NCI-H187 (cell line): ENCODE data around the gene BEND2.
"Not testable (repeated sequence)": the region's sequence is repeated elsewhere in the genome, so short reads cannot be mapped to it uniquely, and the experiment has no call there.

Source experiments
- DNase-seq, 2 experiments: peaks; one replicate each; lab custom pipeline; 2025; lab: John Stamatoyannopoulos, UW

The BEND2 gene

DNA sequence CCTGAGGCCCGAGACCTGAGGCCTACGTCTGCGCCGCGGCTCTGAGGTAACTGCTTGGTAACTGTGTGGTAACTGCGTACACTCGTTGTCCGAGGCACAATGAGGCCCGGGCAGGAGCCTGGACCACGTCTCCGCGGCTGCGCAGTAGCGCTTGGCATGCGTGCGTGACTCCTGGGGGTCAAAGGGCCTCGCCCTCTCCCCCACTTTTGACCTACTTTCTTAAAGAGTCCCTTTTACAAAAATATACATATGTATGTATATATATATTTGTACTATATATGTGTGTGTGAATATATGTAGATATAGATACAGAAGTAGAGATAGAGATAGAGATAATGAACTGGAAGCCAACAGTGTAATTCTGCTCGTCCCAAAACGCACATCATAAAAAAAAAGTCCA lies at the start of gene BEND2:
TSS of gene BEND2 (minus strand) at position 101 of the 400 bp plus-strand sequence. CDS start 136 bp downstream, outside the sequence.
- no peak for DNase-seq

DNA sequence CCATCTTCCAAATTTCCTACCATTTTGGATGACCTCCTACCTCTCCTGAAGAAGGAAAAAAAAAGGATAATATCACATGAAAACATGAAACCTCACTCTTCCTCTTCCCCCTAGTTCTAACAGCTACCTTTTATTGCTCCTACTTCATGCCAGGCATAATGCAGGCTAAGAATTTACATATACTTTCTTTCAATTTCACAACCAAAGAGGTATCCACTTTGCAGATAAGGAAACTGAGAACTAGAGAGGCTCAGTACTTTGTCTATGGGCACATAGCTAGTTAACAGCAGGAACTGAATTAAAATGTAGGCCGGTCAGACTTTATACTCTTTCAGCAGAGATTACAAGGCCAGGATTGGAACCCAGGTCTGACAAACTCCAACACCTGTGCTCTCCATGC lies 34.4 kb upstream of the BEND2 start:
- DNase-seq: no peak

GRCh38 chrX:18252644-18253359 lies 32.1 kb upstream of the BEND2 start:
- no peak for DNase-seq

DNA sequence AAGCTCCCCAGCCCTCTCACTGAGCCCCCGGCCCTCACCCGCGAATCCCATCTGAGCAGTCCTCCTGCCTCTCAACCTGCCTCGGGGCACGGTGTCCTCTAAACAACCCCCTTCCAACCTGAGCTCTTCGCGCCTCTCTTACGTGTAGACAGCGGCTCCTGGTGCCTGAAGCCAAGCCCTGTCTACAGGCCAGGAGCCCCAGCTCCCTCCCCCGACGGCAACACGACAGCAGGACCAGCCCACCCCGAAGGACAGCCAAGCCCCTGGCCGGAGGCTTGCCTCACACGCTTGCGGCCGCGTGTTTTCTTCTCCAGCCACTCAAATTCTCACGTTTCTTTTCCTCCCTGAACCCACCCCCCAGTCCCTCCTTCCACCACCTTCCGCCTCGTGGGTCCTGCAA lies 9.0 kb upstream of the BEND2 start:
- not testable (repeated sequence) for DNase-seq

DNA sequence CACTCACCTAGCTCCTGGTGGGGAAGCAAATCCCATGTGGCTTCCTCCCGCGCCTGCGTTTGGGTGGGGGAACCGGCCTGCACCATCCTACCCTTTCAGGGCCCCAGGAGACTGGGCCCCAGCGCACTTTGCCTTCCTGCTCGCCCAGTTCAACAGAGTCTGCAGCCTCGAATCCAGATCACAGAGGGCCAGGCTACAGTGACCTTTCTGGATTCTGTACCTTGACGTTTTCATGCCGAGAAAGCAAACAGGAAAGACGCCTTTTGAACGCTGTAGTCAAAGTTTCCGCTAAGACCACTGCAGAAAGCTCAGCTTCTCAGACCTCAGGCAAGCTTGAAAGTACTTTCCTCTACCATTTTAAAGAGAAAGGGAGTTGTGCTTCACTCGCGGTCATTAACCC lies 7.4 kb upstream of the BEND2 start:
- no peak for DNase-seq

DNA sequence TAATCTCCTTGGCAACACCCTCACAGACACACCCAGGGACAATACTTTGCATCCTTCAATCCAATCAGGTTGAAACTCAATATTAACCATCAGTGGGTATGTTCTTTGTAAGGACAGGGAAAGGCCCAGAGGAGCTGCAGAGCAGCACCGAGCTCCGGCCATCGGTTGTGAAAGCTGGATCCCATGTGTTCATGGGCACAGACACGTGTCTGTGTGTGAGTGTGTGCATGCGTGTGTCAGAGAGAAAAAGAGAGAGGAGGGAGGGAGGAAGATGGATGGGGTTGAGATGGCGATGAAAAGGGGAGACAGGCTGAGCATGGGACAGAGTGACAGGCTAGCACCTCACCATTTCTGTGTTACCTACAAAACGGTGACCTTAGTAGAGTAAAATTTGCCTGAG lies 6.8 kb upstream of the BEND2 start:
- DNase-seq: no peak

DNA sequence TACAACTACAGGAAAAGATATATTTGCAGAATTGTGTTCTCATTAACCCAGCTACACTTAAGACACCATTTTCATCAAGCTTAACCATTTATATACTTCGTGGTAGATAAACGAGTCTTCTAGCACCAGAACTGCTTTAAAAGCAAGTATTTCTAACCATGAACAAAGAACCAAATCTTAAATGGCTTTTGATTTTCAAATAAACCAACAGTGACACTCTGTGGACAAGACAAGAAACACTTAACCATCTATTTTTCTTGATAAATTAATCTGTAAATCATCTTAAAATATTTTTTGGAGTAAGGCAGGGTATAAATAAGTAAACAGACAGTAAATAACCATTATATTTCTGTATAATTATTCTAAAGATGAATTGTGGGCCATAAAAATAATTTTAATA lies 10.2 kb downstream of the BEND2 start:
- DNase-seq: no peak

DNA sequence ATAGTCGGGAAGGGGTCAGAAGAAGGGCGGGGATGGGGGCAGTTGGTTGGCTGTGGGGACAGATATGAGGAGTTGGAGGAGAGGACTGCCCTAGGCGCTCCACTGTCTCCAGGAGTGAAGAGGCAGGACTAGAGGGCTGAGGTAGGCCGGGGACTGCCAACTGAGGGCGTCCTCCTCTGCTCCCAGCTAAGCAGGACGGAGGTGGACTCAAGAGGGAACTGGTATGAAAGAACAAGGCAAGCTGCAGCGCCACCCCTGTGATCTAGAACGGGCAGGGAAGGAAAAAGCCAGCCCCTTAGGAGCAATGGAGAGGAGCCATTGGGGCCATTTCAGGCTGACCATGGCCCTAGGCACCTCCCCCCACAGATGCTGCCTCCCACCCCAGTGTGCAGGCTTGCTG lies 14.0 kb downstream of the BEND2 start:
- no peak for DNase-seq

DNA sequence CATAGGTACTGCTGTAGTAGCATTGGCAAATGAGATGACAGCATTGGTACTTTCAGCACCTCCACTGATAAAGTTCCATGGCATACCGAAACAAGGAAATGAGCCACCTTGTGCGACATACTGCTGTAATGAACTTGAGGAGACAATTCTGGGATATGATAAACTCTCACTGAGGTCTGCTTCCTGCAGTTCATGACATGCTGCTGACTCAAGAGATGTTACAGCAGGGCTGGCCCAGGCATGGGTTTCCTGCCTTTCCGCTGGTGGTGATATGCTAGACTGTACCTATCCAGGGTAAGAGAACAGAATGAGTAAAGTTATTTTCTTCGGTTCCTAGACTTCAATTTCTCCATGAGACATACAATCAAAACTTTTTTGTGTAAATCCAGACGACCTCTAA lies 17.1 kb downstream of the BEND2 start:
- DNase-seq: no peak

DNA sequence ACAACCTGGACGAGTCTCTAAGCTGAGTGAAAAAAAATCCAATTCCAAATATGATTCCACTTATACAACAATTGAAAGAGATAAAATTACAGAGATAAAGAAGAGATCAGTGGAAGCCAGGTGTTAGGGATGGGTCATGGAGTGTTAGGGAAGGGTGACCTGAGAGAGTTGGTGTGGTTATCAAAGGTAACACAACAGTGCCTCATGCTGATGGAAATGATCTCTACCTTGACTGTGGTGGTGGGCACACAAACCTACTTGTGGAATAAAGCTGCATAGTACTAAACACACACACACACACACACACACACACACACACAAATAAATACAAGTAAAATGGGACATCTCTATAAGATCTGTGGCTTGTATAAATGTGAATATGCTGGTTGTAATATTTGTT lies 26.0 kb downstream of the BEND2 start:
- DNase-seq: peak in 1 of 2 experiments; percentile 32

DNA sequence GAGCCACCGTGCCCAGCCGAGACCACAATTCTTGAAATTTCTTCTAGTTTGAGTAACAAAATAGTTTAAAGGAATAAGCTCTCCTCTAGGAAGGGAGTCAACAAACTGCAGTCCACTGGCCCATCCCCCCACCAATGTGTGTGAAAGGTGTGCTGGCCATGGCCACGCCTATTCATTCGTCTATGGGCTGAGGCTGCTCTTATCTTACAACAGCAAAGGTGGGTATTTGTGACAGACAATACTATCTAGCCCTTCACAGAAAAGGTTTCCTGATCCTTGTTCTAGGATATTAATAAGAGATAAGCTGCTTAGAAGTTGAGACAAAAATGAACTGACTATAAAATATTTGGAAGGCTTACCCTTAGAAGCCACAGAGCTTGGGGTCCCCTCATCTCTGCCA lies 41.2 kb downstream of the BEND2 start:
- no peak for DNase-seq

GRCh38 chrX:18174971-18175370 lies 45.7 kb downstream of the BEND2 start:
- no peak for DNase-seq

- no peak for DNase-seq
Measured at GRCh38 chrX:18174209-18174608, 46.5 kb downstream of the BEND2 start.

GRCh38 chrX:18173494-18174180 lies 47.0 kb downstream of the BEND2 start:
- peak; percentile 10 to 49 for DNase-seq

GRCh38 chrX:18172970-18173369 lies 47.7 kb downstream of the BEND2 start:
- no peak for DNase-seq

- DNase-seq: no peak
Measured at GRCh38 chrX:18170910-18171309, 49.8 kb downstream of the BEND2 start.

GRCh38 chrX:18166068-18166467 lies 54.6 kb downstream of the BEND2 start:
- no peak for DNase-seq

DNA sequence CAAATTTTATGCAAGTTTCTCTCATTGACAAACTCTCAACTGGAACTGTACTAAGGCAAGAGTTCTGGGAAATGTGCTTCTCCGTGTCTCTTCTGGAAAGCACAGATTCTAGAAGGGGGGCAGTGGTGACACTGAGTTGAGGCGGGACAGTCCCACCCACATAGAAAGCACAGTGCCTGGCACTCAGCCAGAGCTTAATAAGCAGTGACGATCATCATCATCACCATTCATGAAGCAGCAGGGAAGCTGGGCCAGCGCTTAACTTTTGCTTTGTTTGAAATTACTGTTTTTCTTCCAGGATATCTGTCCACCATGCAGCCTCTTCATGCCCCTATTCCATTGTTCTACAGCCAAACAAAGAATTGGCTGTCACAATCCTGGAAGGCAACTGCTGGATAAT lies 60.3 kb downstream of the BEND2 start:
- DNase-seq: no peak

DNA sequence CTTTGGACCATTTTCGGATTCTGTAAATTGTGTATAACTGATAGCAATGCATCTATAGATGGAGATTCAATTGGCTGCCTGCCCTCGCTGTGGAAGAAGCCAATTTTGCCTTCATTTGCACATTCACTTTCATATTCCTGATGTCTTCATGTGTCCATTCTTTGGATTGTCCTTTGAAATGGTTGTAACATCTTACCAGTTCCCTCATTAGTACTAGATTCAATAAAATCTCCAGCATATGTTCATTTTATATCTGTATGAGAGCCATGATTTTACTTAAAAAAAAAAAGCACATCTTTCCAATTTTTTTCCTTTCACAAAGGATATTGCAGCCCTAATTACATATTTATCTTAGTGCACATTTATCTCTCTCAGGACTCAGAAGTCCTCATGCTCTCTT lies 61.7 kb downstream of the BEND2 start:
- DNase-seq: no peak

DNA sequence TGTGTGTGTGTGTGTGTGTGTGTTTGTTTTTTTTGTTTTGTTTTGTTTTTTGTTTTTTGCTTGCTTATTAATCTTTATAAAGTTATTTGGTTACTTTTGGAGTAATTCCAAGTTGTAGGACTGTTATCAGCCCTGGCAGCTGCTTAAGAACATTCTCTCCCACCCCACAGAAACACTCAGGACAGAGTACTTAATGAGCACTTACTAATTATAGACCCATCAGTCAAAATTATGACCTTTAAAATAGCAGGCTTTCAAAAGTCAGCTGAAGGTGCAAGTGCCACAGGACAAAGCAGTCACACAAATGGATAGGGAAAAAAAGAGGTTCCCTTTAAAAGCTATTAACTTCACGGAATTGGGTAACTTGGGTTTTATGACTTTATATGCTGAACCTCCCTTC lies 69.0 kb downstream of the BEND2 start:
- DNase-seq: no peak

- no peak for DNase-seq
Measured at GRCh38 chrX:18151157-18151556, 69.5 kb downstream of the BEND2 start.

GRCh38 chrX:18149454-18149853 lies 71.2 kb downstream of the BEND2 start:
- no peak for DNase-seq

DNA sequence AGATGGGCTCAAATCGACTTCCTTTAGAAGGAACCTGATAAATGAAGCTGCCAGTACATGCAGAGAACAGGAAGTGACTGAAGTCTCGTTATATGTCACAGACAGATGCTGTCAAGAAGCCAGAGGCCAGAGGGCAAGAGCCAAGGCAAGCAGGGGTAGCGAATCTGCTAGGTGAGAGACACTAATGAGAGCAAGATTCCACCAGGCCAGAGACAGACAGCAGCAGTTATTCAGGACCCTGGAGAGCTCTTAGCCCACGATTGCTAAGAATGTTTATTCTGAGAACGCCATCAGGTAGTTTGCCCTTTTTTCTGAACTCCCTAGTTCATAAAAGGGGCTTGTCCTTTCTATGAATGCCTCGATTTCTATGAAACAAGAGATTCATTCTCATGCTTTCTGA lies 73.7 kb downstream of the BEND2 start:
- DNase-seq: no peak

GRCh38 chrX:18146009-18146408 lies 74.7 kb downstream of the BEND2 start:
- no peak for DNase-seq
